Chondrocyte (in vitro differentiated cells): ENCODE measurements around the gene TMEM222. TPM values are rescaled to one million over a fixed set of nuclear protein-coding genes. Genes with fewer than 3 reads are reported as not detected.

Source experiments
- DNase-seq: peaks from one replicate; pipeline ENCODE4 v3.0.0; 2021; ENCODE audit warnings: mixed read lengths, low spot score
- H3K27ac Mint-ChIP-seq: one replicate; pipeline ENCODE4 v1.8.0; 2021; ENCODE audit warnings: mild to moderate bottlenecking, moderate library complexity, mixed read lengths; ENCODE audit not compliant: unreplicated experiment
- H3K27me3 Mint-ChIP-seq: 2 replicates; pipeline ENCODE4 v1.8.0; 2021; ENCODE audit warnings: low read depth, mixed read lengths
- H3K36me3 Mint-ChIP-seq: 2 replicates; pipeline ENCODE4 v1.8.0; 2021; ENCODE audit warnings: low read depth, mixed read lengths
- H3K4me1 Mint-ChIP-seq: 2 replicates; pipeline ENCODE4 v1.8.0; 2021; ENCODE audit warnings: low read depth, mild to moderate bottlenecking, mixed read lengths
- H3K4me3 Mint-ChIP-seq: one replicate; pipeline ENCODE4 v1.8.0; 2021; ENCODE audit warnings: mild to moderate bottlenecking, moderate library complexity, mixed read lengths; ENCODE audit not compliant: unreplicated experiment
- H3K9me3 Mint-ChIP-seq: 2 replicates; pipeline ENCODE4 v1.8.0; 2021; ENCODE audit warnings: low read depth, mixed read lengths
- total RNA-seq: library from RNA; stranded (reverse); gene quantifications from 3 replicates; pipeline ENCODE4 v1.2.1, GENCODE V29; 2021
- TF ChIP-seq, protein P1 (sequence below): fragments of 200-600 bp; sonication (generic); IDR thresholded peaks from 2 replicates; pipeline ENCODE4 v1.5.0; 2021; ENCODE audit warnings: antibody characterized with exemption, mild to moderate bottlenecking, moderate library complexity

Gene TMEM222
- total RNA-seq, 1 donor from 2014 or later = 34.6 TPM

DNA sequence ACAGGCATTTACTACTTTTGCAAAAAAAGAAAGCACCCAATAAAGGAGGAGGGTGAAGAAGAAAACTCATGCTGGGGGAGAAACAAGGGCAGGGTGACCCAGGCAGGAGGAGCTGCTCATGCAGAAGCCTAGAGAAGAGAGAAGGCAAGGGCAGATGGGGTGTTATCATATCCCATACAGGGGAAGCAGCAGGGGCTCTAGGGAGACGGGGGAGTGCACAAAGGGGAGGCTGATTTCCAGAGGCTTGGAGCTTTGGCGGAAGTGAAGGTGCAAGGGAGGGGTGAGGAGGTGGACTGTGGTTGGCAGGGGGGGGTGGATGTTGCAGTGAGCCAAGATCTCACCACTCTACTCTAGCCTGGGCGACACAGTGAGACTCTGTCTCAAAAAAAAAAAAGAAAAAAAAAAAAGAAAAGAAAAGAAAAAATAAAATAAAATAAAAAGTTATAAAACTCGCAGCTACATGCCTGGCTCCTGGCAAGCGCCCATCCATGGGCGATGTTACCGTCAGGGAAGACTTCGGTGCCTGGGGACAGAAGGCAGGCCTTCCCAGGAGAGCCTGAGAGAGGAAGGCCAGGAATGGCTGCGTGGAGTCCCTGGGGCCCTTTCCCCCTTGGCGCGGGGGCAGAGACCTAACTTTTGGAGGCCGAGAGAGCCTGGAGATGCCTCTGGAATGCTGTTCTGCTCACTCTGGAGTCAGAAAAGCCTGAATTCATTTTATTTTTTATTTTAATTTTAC lies 56.0 kb downstream of the TMEM222 start:
- Mint-ChIP-seq H3K4me1 (no peaks in the 10 kb centered on the region), H3K36me3 (no peaks in the 10 kb centered on the region), H3K9me3 (no peaks in the 10 kb centered on the region), H3K27ac (no peak overlapping the region), H3K27me3 (peaks cover 5% of the 10 kb centered on the region), H3K4me3 (no peak overlapping the region)
- DNase-seq = no peak
- TF ChIP-seq, protein P1, sequence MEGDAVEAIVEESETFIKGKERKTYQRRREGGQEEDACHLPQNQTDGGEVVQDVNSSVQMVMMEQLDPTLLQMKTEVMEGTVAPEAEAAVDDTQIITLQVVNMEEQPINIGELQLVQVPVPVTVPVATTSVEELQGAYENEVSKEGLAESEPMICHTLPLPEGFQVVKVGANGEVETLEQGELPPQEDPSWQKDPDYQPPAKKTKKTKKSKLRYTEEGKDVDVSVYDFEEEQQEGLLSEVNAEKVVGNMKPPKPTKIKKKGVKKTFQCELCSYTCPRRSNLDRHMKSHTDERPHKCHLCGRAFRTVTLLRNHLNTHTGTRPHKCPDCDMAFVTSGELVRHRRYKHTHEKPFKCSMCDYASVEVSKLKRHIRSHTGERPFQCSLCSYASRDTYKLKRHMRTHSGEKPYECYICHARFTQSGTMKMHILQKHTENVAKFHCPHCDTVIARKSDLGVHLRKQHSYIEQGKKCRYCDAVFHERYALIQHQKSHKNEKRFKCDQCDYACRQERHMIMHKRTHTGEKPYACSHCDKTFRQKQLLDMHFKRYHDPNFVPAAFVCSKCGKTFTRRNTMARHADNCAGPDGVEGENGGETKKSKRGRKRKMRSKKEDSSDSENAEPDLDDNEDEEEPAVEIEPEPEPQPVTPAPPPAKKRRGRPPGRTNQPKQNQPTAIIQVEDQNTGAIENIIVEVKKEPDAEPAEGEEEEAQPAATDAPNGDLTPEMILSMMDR = no peak

DNA sequence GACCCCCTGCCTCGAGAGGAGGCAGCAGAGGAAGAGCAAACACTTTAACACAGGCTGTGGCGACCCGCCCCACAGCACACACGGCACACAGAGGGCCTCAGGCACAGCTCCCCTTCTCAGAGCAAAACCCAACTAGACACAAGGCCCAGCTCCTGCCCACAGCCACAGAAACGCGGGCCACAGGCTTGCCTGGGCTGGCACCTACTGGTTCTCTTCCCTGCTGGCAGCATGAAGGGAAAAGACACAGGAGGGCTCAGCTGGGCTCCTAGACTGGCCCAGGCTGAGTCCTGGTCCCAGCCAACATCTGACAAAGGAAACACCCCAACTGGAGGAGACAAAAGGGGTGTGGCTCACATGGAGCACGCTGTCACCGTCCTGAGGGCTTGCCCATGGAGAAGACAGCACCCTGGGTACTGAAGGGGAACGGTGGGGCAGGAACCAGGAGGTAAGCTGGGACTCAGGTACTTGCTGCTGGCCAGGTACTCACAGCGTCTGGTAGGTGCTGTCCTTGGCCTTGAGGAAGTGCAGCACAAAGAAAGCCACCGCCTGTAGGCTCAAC lies 57.7 kb downstream of the TMEM222 start:
- H3K36me3 Mint-ChIP-seq = no peaks in the 10 kb centered on the region
- no peak overlapping the region for H3K27ac Mint-ChIP-seq
- peaks cover 5% of the 10 kb centered on the region for H3K27me3 Mint-ChIP-seq
- DNase-seq = no peak
- no peaks in the 10 kb centered on the region for H3K4me1 Mint-ChIP-seq
- H3K9me3 Mint-ChIP-seq = no peaks in the 10 kb centered on the region
- TF ChIP-seq, protein P1 = no peak
- no peak overlapping the region for H3K4me3 Mint-ChIP-seq

DNA sequence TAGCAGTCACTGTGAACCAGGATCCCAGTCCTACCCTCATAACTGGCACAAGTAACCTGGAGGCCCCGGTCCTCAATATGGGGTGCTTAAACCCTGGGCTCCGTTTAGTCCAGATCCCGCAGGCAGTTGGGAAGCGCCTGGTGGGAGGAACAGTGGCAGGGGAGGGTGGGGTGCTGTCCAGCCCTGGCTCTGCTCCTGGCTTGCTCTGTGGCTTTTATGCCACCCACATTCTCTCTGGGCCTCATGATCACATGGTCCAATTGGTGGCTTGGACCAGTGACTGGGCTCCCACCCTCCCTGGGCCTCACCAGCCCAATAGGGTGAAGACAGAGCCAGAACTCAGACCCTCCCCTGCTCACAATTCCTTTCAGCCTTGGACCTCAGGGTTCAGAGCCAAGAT lies 58.3 kb downstream of the TMEM222 start:
- no peaks in the 10 kb centered on the region for H3K36me3 Mint-ChIP-seq
- TF ChIP-seq, protein P1 = no peak
- no peaks in the 10 kb centered on the region for H3K4me1 Mint-ChIP-seq
- H3K27me3 Mint-ChIP-seq = peaks cover 5% of the 10 kb centered on the region
- no peak overlapping the region for H3K4me3 Mint-ChIP-seq
- H3K27ac Mint-ChIP-seq = no peak overlapping the region
- no peak for DNase-seq
- H3K9me3 Mint-ChIP-seq = no peaks in the 10 kb centered on the region

DNA sequence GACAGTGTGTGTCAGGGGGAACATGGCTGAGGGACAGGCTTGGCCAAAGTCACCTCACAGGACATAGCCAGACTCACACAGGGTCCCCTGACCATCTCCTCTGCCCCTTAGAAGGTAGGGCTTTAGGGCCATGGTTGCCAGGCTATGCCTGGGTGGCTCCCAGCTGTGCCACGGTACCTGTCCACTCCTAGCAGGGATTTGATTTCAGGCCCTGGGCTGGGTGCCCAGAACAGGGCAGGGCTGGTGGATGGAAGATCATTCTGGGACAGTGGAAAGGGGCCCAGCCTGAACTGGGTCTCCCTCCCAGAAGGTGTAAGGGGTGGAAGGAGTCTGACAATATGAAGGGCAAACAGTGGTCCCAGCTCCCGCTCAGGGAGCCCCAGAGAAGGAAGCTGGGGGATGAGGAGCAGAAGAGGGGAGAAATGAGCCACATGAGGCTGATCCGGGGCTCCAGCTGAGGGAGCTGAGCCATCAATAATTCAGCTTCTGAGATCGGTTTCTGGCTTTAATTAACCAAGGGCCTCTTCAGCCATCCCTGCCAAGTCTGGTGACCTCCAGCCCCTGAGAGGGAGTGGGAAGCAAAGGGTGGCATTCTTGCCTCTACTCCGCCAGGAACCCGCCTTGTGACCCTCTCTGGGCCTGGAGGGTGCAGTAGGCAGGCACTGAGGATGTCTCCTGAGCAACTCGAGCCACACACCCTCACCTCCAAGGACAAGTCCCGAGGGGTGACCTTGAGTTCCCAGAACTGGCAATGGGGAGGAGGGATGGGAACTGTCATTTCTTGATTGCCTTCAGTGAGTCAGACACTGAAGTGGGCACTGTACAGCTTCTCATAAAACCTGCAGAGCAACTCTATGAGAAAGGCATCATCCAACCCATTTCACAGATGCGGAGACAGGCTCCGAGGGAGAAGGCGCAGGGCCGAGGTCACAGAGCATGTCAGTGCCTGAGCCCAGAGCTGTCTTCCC lies 59.1 kb downstream of the TMEM222 start:
- Mint-ChIP-seq H3K4me3 (no peak overlapping the region), H3K27me3 (peaks cover 5% of the 10 kb centered on the region), H3K4me1 (no peaks in the 10 kb centered on the region), H3K27ac (no peak overlapping the region), H3K36me3 (no peaks in the 10 kb centered on the region), H3K9me3 (no peaks in the 10 kb centered on the region)
- DNase-seq = no peak
- TF ChIP-seq, protein P1 = no peak
